ENCODE data around the gene TRIM43. TPM values are rescaled to one million over a fixed set of nuclear protein-coding genes. Genes with fewer than 3 reads are reported as not detected.
"Not testable (repeated sequence)": the region's sequence is repeated elsewhere in the genome, so short reads cannot be mapped to it uniquely, and the experiment has no call there.

Gene TRIM43
- total and polyA plus RNA-seq, 9 donors = not detected

- Histone ChIP-seq H3K4me3 (no peak overlapping the region), H3K27ac (no peak overlapping the region), H3K4me1 (ENCODE audit: insufficient read depth) (no peaks in the 10 kb centered on the region), H3K27me3 (no peaks in the 10 kb centered on the region), H3K36me3 (no peaks in the 10 kb centered on the region), H3K9me3 (no peaks in the 10 kb centered on the region)
- WGBS, 3 donors = 68 to 71% (median 70%) methylated on average over 4 of the region's 4 CpGs
- no peak for TF ChIP-seq EP300 (IDR thresholded peaks at IDR 0.05)
- TF ChIP-seq POLR2A (IDR thresholded peaks at IDR 0.05) = no peak
- TF ChIP-seq, protein P1, sequence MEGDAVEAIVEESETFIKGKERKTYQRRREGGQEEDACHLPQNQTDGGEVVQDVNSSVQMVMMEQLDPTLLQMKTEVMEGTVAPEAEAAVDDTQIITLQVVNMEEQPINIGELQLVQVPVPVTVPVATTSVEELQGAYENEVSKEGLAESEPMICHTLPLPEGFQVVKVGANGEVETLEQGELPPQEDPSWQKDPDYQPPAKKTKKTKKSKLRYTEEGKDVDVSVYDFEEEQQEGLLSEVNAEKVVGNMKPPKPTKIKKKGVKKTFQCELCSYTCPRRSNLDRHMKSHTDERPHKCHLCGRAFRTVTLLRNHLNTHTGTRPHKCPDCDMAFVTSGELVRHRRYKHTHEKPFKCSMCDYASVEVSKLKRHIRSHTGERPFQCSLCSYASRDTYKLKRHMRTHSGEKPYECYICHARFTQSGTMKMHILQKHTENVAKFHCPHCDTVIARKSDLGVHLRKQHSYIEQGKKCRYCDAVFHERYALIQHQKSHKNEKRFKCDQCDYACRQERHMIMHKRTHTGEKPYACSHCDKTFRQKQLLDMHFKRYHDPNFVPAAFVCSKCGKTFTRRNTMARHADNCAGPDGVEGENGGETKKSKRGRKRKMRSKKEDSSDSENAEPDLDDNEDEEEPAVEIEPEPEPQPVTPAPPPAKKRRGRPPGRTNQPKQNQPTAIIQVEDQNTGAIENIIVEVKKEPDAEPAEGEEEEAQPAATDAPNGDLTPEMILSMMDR (IDR thresholded peaks at IDR 0.05) = no peak
- DNase-seq = no peak
- intact Hi-C loops (cut with DNase I) = no loop called here
Measured at GRCh38 chr2:95574506-95574905, 17.3 kb upstream of the TRIM43 start.

GRCh38 chr2:95575857-95576256, 15.9 kb upstream of the TRIM43 start:
- TF ChIP-seq, protein P1 (IDR thresholded peaks at IDR 0.05) = no peak
- TF ChIP-seq POLR2A (IDR thresholded peaks at IDR 0.05) (no peak), EP300 (IDR thresholded peaks at IDR 0.05) (no peak)
- no peaks in the 10 kb centered on the region for H3K36me3 ChIP-seq
- H3K27me3 ChIP-seq = no peaks in the 10 kb centered on the region
- no peak overlapping the region for H3K4me3 ChIP-seq
- H3K27ac ChIP-seq = no peak overlapping the region
- intact Hi-C loops (cut with DNase I) = no loop called here
- no peaks in the 10 kb centered on the region for H3K9me3 ChIP-seq
- DNase-seq = no peak
- H3K4me1 ChIP-seq (ENCODE audit: insufficient read depth) = no peaks in the 10 kb centered on the region

- Histone ChIP-seq H3K9me3 (no peaks in the 10 kb centered on the region), H3K4me3 (no peak overlapping the region), H3K36me3 (no peaks in the 10 kb centered on the region), H3K27ac (no peak overlapping the region), H3K4me1 (ENCODE audit: insufficient read depth) (no peaks in the 10 kb centered on the region), H3K27me3 (no peaks in the 10 kb centered on the region)
- 5 to 10% (median 8%) methylated on average over 1 of the region's 1 CpG for WGBS, 3 donors
- TF ChIP-seq, protein P1 (IDR thresholded peaks at IDR 0.05) = no peak
- no peak for TF ChIP-seq EP300 (IDR thresholded peaks at IDR 0.05)
- no peak for TF ChIP-seq POLR2A (IDR thresholded peaks at IDR 0.05)
- no peak for DNase-seq
- intact Hi-C loops (cut with DNase I) = no loop called here
Measured at GRCh38 chr2:95578539-95578938, 13.3 kb upstream of the TRIM43 start.

DNA sequence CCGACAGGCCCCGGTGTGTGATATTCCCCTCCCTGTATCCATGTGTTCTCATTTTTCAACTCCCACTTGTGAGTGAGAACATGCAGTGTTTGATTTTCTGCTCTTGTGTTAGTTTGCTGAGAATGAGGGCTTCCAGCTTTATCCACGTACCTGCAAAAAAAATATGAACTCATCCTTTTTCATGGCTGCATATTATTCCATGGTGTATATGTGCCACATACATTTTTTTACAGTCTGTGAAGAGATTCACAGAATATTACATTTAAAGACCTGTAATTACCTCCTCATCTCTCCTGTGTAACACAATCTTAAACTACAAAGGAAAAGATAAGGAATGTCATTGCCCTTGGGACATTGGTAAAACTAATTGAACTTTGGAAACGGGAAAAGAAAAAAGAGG, 8.3 kb upstream of the TRIM43 start:
- DNase-seq; H3K27me3 ChIP-seq; intact Hi-C loops (cut with DNase I); H3K27ac ChIP-seq; H3K4me1 ChIP-seq (ENCODE audit: insufficient read depth); H3K9me3 ChIP-seq; H3K4me3 ChIP-seq; H3K36me3 ChIP-seq: not testable (repeated sequence)
- WGBS, 3 donors = 82 to 89% (median 84%) methylated on average over 4 of the region's 4 CpGs

DNA sequence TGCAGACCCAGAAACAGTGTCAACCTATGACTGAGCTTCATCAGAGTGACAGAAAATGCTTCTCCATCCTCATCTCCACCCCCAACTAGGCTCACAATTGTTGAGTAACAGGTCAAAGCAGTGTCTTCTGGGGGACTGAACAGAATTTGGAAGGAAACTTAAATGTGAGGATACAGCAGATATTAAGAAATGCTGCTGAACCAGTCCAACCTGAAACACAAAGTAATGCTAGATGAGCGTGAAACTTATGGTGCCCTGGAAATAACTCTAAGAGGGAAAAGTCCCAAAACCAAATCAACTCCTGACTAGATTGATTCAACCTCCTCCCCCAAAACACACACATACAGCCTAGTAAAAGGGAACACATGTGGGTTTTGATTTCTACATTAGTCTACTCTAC, 7.5 kb upstream of the TRIM43 start:
- H3K27me3 ChIP-seq; DNase-seq; H3K36me3 ChIP-seq; H3K27ac ChIP-seq; H3K4me1 ChIP-seq (ENCODE audit: insufficient read depth); H3K9me3 ChIP-seq; H3K4me3 ChIP-seq; intact Hi-C loops (cut with DNase I): not testable (repeated sequence)
- 88 to 100% (median 89%) methylated on average over 1 of the region's 1 CpG for WGBS, 3 donors

GRCh38 chr2:95589777-95590536, 1.8 kb upstream of the TRIM43 start:
- DNase-seq; H3K4me1 ChIP-seq (ENCODE audit: insufficient read depth); H3K27ac ChIP-seq; H3K4me3 ChIP-seq; H3K27me3 ChIP-seq; H3K9me3 ChIP-seq; intact Hi-C loops (cut with DNase I); H3K36me3 ChIP-seq: not testable (repeated sequence)
- 78 to 83% (median 82%) methylated on average over 4 of the region's 4 CpGs for WGBS, 3 donors

- H3K27me3 ChIP-seq; H3K36me3 ChIP-seq; H3K4me1 ChIP-seq (ENCODE audit: insufficient read depth); H3K9me3 ChIP-seq; H3K4me3 ChIP-seq; DNase-seq; intact Hi-C loops (cut with DNase I); H3K27ac ChIP-seq: not testable (repeated sequence)
- WGBS, 3 donors = 91 to 92% (median 91%) methylated on average over 13 of the region's 13 CpGs
Measured at GRCh38 chr2:95592973-95593372, 1.2 kb downstream of the TRIM43 start.

DNA sequence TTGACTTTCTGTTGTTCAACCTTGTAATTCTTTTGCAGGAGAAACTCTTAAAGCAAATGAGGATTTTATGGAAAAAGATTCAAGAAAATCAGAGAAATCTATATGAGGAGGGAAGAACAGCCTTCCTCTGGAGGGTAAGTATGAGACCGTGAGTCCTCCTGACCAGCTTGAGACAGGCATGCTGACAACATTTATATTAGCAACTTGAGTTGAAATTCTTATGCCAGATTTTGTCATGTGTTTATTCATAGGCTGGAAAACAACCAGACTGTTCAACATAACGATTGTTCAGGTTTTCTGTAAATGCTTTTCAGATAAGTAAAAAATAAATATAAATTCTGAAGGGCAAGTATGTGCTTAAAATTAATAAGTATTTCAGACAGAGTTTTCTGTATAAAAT, 3.2 kb downstream of the TRIM43 start:
- H3K4me3 ChIP-seq; DNase-seq; H3K4me1 ChIP-seq (ENCODE audit: insufficient read depth); H3K27me3 ChIP-seq; H3K27ac ChIP-seq; intact Hi-C loops (cut with DNase I); H3K36me3 ChIP-seq; H3K9me3 ChIP-seq: not testable (repeated sequence)
- WGBS, 3 donors = 9 to 48% (median 20%) methylated on average over 2 of the region's 2 CpGs

GRCh38 chr2:95601301-95601700, 9.5 kb downstream of the TRIM43 start:
- DNase-seq; intact Hi-C loops (cut with DNase I); H3K27me3 ChIP-seq; H3K9me3 ChIP-seq; H3K4me3 ChIP-seq; H3K4me1 ChIP-seq (ENCODE audit: insufficient read depth); H3K27ac ChIP-seq; H3K36me3 ChIP-seq: not testable (repeated sequence)
- no CpG with 5 or more reads among the region's 4 CpGs for WGBS, 3 donors
